CD4-positive, alpha-beta T cell treated with Interferon gamma for 1 hour (primary cell): ENCODE results near the gene ARRDC3.
"Not testable (repeated sequence)": the region's sequence is repeated elsewhere in the genome, so short reads cannot be mapped to it uniquely, and the experiment has no call there.

Experiments used
- DNase-seq: peaks from one replicate; pipeline ENCODE4 v3.0.0-alpha.2; 2020

Gene ARRDC3, protein sequence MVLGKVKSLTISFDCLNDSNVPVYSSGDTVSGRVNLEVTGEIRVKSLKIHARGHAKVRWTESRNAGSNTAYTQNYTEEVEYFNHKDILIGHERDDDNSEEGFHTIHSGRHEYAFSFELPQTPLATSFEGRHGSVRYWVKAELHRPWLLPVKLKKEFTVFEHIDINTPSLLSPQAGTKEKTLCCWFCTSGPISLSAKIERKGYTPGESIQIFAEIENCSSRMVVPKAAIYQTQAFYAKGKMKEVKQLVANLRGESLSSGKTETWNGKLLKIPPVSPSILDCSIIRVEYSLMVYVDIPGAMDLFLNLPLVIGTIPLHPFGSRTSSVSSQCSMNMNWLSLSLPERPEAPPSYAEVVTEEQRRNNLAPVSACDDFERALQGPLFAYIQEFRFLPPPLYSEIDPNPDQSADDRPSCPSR

DNA sequence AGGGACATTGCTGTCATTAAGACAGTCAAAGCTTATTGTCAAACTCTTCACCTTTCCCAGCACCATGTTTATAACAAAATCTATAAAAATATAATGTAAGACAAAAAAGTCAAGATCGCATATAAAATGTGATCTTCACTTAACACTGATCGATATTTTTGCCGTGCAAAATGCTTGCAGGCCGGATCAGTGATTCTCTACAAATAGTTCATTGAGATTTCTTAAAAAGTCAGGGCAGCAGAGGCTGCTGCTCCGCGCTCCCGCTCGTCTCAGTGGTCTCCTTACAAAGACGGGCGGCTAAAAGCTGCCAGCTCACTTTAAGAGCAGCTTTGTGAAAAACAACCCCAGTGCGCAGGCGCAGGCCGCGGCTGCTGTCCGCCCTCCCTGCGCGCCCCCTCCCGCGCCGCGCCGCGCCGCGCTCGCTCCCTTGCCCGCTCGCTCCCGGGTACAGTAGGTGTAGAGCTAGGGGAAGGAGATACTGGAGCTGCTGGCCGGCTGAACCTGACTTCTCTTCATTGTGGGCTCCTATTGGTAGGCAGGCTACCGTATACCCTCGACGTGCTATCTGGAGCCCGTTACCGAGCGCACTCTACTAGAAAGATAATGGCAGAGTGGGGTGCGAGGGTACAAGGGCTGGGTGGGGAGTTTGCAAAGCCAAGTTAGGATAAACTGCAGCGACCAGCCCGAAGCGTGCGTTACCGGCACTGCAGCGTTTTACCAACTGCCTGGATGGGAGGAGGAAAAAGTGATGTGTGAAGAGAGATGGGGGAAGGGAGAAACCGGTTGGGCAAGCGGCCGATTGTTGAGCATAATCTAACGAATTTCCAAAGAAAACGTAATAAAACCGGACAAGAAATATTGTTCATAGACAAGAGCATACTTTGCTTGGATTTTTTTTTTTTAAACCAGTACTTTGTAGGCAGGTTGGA lies at the start of gene ARRDC3:
ARRDC3 (minus strand) TSS at position 291 of the 929 bp plus-strand sequence; CDS start at position 66, 225 bp downstream.
- peak; percentile 97 for DNase-seq

DNA sequence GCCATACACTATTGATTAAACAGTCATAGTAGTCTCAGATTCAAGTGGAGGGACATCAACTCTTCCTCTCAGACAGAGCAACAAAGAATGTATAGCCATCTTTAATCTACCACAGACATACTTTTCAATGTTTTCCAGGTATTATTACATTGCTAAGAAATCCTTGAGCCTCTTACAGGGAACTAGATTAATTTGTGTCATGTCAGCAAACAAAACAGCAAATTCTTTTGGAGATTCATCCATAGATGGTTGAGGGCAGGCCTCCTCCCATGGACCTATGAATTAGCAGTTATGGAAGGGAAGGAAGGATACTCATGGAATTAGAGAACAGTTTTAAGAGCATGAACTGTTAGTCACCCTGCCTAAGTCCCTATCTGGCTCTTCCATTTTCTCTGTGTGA lies 47.8 kb upstream of the ARRDC3 start:
- DNase-seq: no peak

DNA sequence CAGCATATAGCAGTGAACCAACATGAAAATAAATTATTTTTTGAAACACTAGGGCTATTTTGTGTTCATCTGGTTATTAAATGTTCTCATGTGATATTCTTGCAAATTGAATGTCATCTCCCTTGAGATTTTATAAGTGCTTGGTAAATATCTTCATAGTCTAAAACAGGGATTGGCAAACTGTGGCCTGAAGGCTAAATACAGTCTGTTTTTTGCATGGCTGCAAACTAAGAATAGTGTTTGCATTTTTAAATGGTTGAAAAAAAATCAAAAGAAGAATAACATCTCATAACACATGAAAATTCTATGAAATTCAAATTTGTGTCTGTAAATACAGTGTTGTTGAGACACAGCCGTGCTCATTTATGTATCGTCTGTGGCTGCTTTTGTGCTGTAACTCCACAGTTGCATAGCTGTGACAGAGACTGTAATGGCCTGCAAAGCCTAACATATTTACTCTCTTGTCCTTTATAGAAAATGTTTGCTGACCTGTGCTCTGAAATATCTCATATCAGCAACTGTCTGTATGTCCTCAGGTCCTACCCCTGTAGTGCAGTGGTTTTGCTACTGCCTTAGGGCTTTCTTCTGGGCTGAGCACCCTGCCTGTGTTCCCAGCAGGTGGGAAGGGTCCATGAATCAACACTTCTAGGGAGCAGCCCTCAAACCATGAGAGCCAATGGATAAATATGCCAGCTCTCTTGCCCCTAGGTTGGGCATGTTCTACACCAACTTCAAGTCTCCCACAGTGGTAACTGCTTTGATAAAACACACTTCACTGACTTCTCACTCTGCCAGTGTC lies 41.7 kb upstream of the ARRDC3 start:
- no peak for DNase-seq

DNA sequence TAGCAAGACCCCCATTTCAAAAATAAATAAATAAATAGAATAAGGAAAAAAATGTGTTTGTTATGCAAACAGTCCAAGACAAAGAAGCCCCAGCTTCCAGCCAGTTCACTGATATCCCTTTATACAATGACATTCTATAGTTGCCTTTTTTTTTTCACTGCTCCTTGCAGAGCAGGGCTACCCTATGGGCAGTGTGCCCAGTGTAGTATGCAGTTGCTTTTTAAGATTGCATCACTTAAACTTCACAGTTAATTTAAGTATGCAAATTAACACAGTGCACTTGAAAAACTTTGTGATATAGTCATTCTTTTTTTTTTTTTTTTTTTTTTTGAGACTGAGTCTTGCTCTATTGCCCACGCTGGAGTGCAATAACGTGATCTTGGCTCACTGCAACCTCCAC lies 40.8 kb upstream of the ARRDC3 start:
- DNase-seq: no peak

DNA sequence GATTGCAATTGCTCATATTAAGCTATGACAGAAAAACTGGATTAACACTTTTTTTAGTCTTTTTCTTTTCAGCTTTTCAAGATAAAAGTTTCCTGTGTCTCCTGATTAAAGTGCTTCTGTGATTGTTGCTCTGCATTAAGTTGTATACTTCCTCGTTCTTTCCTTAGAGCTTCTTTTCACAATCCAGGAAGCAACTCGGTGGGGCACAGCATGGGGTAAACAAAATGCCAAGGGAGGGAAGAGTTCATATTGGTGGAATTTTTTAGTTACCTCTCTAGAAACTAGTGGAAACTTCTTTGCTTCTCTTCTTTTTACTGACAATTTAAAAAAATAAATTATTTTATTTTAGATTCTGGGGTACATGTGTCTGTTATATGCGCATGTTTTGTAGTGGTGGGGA lies 37.8 kb upstream of the ARRDC3 start:
- no peak for DNase-seq

DNA sequence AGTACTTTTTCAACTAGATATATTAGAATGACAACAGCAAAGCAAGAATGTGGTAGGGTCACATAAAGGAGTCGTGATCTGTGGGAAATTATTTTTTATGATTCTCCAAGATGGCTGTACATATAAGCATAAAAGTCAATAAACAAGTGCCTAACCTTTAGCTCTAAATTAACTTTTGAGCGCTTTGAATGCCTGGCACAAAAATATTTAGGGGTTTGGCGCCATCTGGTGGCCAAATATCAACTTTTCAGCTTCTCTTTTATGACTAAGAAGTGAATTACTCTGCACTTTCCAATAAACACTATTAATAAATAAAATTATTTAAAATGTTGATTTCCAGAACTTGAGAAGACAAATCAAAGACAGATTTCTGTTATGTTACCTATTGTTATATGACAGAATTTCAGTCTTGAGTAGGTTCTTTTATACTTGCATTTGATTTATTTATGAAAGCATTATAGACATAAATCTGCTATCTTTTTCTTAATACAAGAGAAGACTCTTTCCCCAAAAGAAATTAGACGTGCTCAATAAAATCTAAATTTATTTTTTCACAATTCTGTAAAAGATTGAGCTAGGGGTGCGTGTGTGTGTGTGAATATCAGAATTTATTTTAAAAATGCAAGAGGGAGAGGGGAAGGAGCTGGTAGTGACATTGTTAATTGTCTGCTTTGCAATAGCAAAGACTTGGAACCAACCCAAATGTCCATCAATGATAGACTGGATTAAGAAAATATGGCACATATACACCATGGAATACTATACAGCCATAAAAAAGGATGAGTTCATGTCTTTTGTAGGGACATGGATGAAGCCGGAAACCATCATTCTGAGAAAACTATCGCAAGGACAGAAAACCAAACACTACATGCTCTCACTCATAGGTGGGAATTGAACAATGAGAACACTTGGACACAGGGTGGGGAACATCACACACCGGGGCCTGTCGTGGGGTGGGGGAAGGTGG lies 36.7 kb upstream of the ARRDC3 start:
- DNase-seq: peak; percentile 48

DNA sequence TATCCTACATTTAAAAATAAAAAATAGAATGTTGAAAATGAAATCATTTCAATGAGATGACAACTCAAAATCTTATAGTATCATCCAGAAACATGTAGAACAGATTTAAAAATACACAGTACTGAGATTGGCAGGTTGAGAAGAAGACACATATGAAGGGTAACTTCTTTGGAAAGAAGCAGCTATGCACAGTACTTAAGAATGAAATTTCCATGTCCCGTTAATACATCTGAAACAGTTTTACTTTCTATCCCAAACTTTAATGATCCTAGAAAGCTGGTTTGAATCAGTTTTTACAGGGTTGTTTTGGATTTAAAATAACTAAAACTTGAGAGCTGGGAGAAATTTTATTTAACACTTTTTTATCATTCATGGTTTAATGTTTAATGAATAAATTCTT lies 36.0 kb upstream of the ARRDC3 start:
- no peak for DNase-seq

DNA sequence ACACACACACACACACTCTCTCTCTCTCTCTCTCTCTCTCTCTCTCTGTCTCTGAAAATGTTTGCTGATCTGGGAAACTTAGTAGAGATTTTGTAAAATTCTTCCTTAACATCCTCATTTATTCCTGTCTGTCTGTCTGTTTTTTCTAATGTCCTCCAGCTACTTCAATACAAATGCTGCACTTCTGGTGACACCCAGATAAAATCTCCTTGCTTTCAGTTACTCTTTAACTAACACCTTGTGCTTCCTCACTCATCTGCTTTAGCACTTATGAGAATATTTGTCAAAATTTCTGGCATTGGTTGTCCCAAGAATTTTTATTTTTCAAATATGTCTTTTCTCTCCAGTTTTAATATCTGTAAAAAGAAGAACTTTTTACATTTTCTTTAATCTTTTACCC lies 35.0 kb upstream of the ARRDC3 start:
- DNase-seq: no peak

DNA sequence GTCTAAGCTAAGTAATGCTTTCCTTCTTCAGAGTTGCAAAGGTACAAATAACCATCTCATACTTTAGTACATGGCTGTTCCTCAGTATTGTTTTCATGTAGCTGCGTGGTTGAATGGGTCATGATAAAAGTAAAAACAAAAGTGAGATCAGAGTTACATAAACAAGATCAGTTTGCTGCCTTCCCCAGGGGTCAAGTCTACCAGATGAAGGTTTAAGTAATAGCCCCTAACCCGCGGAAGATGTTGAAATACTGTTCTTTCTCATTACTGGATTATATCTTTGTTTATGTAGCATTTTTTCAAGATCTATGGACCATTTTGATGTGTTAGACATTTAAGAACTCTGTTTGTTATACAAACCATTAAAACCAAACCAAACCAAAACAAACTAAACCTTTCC lies 34.1 kb upstream of the ARRDC3 start:
- DNase-seq: no peak

DNA sequence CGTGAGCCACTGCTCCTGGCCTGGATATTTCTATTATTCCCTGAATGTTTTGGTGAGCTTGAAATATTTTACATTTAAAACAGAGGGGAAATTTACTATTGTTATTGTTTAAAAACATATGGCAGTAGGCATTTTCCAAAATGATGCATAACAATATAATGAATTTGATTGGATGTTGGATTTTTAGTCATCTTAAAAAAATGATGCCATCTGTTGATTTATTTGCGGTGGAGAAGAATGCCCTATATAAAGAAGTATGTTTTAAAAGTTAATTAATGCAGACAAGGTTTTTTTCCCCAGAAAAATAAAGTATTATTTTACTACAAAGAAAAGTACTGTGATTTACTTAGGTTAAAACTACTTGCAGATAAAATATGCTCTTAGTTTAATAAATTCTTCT lies 33.4 kb upstream of the ARRDC3 start:
- no peak for DNase-seq

DNA sequence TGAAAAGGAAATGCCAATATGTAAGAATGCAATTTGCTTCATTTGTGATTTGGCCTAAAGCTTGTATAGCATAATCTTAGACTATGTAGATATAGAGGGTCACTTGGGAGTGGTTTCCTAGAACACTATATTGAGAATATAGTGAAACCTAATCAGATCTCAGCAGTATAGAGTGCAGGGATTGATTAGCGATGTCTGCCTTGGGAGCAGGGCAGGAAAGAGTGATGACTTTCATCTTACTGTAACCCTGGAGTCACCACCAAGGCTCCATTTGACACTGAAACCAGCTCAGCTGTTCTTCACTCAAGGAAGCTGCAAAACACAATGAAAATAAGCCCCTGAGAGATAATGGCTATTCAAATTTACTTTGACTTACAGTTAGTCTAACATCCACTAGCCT lies 26.2 kb upstream of the ARRDC3 start:
- DNase-seq: no peak

DNA sequence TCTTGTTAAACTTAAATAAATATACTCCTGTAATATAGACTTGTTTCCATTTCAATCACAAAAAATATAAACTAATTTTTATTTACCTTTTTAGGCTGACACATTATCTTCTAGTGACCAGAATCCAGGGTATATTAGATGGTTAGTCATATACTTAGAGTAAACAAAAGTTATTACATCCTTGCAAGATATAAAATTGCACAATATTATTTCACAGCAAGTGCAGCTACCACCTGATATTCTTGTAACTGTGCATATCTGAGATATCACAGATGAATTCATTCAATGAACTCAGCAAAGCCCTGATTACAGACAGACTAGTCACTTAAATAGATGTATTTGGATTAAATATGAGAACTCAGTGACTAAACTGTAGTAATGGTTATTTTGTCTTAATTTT lies 25.6 kb upstream of the ARRDC3 start:
- DNase-seq: no peak

DNA sequence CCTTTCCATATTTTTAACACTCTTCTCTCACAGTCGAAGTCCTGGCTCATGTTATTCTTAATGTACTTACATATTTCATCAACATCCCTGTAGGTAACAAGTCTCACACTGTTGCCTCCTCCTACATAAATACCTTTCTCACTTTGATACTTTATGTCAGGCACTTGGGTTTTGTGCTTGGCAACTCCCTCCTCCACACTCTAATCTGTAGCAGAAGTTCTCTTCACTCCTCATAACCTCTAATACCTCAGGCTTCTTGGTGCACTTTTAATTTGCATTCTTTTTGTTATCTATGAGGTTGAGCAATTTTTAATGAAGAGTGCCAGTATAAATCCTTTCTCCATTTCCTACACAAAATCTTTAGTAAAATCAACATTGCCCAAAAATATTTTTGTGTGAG lies 24.1 kb upstream of the ARRDC3 start:
- no peak for DNase-seq

DNA sequence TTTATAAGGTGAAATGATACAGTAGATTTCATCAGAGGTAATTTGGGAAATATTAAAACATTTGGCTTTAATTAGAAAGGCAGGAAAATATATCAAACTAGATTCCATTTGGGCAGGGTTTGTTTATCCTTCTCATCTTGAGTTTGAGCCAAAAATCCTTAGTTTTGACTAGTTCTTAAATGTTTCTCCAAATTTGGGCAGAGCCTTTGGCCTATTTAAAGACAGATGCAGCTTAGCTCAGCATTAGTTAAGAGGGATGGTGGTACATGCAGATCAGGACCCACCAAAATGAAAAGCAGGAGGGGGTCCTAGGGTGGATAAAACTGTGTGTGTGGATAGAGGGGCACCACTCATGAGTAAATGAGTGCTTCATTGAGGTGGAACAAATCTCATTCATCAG lies 20.3 kb upstream of the ARRDC3 start:
- DNase-seq: no peak

DNA sequence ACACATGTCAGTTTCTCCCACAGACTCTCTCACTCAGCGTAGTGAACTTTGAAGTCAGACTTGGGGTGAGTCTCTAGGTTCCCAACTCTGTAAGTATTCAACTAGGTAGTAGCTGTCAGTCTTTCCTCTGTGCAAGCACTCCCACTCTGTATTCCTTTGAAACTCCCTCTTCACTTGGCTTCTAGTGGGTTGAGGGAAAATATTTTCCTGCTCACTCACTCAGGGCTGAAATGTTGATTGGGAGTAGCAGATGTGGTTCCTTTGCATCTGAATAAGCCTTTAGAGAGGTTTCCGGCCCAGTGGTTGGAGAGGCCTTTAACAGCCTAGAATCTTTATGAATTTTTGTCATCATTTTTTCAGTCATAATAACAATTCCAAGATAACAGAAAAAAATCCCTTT lies 18.1 kb upstream of the ARRDC3 start:
- DNase-seq: no peak

DNA sequence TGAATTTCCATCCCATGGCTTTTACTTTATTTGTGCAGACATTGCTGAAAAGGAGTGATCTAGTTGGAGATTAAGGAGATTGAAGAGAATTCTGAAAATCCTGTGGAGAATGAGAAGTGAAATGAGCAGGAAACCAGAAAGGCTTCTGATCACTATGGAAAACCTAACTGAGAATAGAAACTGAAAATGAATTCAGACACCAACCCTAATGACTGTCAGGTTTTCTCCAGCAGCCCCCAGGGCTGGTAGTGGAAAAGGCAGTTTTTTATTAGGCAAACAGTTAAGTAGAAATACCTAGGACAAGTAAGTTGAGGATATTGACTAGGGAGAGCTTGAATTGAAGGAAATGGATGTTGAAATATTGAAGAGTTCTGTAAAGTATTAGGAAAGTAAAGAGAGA lies 14.7 kb upstream of the ARRDC3 start:
- no peak for DNase-seq

DNA sequence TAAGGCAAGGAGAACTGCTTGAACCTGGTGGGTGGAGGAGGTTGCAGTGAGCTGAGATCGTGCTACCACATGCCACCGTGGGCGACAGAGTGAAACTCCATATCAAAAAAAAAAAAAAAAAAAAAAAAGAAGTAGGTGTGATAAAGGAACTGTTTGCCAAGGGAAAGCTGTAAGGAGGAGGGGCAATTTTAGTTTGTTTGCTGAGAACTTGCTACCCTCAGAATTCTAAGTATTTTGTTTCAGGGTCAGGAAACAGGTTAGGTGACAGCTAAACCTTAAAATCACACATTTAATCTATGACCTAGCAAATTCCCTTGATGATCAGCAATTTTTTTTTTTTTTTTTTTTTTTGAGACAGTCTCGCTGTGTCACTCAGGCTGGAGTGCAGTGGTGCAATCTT lies 7.2 kb upstream of the ARRDC3 start:
- no peak for DNase-seq

DNA sequence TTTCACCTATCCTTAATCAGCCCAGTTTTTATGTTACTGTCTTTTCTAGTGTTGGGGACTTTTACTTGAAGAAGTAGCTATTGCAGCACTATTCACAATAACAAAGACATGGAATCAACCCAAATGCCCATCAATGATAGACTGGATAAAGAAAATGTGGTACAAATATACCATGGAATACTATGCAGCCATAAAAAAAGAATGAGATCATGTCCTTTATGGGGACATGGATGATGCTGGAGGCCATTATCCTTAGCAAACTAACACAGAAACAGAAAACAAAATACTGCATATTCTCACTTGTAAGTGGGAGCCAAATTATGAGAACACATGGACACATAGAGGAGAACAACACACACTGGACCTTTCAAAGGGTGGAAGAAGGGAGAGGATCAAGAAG lies 6.4 kb upstream of the ARRDC3 start:
- DNase-seq: not testable (repeated sequence)

DNA sequence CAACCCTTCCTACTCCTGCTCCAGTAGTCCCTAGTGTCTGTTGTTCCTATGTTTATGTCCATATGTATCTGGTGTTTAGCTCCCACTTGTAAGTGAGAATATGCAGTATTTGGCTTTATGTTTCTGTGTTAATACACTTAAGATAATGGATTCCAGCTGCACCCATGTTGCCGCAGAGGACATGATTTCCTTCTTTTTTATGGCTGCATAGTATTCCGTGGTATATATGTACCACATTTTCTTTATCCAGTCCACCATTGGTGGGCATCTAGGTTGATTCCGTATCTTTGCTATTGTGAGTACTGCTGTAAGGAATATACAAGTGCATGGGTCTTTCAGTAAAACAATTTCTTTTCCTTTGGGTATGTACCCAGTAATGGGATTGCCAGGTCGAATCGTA lies 5.2 kb upstream of the ARRDC3 start:
- DNase-seq: no peak

DNA sequence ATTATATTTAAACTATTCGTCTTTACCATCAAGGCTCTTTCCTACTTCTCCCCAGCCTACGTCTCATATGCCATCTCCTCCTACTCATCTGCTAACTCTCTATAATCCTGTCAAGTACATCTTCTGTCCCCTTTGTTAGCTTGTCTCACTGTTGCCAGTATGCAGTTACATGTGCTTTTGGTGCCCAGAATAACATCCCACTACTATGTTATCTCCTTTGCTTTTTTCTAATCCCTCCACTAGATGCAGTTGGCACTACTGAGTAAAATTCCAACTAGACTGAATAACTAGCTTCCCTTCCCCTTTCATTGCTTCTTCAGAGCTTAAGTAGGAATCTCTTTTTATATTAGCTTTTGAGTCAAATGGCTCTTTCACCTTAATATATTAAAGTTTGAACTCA lies 3.0 kb upstream of the ARRDC3 start:
- no peak for DNase-seq

DNA sequence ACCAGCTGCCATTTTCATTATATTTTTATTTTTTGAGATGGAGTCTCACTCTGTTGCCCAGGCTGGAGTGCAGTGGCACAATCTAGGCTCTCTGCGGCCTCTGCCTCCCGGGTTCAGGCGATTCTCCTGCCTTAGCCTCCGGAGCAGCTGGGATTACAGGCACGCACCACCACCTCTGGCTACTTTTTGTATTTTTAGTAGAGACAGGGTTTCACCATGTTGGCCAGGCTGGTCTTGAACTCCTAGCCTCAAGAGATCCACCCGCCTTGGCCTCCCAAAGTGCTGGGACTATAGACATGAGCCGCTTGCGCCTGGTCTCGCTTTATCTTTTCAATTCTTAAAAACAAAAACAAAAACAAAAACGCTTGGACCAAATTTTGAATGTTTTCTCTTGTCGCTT lies 2.5 kb upstream of the ARRDC3 start:
- not testable (repeated sequence) for DNase-seq
